Epidermal melanocyte (primary cell): ENCODE results near the gene SSU72.
"Not testable (repeated sequence)": the region's sequence is repeated elsewhere in the genome, so short reads cannot be mapped to it uniquely, and the experiment has no call there.

Experiments used
- DNase-seq: peaks from one replicate; pipeline ENCODE4 v3.0.0; 2011; ENCODE audit warnings: low spot score; ENCODE audit not compliant: insufficient read length

SSU72 gene

GRCh38 chr1:1508775-1509464, 65.7 kb downstream of the SSU72 start:
- not testable (repeated sequence) for DNase-seq

GRCh38 chr1:1507305-1507704, 67.4 kb downstream of the SSU72 start:
- no peak for DNase-seq

GRCh38 chr1:1505801-1506200, 68.9 kb downstream of the SSU72 start:
- DNase-seq = not testable (repeated sequence)

GRCh38 chr1:1505366-1505798, 69.3 kb downstream of the SSU72 start:
- DNase-seq = not testable (repeated sequence)

- not testable (repeated sequence) for DNase-seq
Measured at GRCh38 chr1:1504777-1505365, 69.8 kb downstream of the SSU72 start.

GRCh38 chr1:1495461-1495975, 79.1 kb downstream of the SSU72 start:
- not testable (repeated sequence) for DNase-seq

- not testable (repeated sequence) for DNase-seq
Measured at GRCh38 chr1:1494311-1494710, 80.4 kb downstream of the SSU72 start.
